D721Med (cell line): ENCODE results near the gene MUL1.
"Not testable (repeated sequence)": the region's sequence is repeated elsewhere in the genome, so short reads cannot be mapped to it uniquely, and the experiment has no call there.

Source experiments
- DNase-seq: peaks from one replicate; pipeline ENCODE4 v3.0.0; 2011; ENCODE audit warnings: low spot score; ENCODE audit not compliant: insufficient read length
- FAIRE-seq: peaks from 2 replicates; lab custom pipeline; 2011; peaks lifted over from hg19 to GRCh38; lab: Jason Lieb, UNC
- CTCF ChIP-seq: IDR thresholded peaks from 2 replicates; pipeline ENCODE4 v1.5.1; 2012; ENCODE audit warnings: mild to moderate bottlenecking, control low read depth; ENCODE audit not compliant: insufficient read depth; ENCODE audit errors: missing control alignments

Gene MUL1

GRCh38 chr1:20530306-20530705 lies 22.4 kb upstream of the MUL1 start:
- no peak for TF ChIP-seq CTCF
- no peak for DNase-seq
- FAIRE-seq, result no peak

- no peak for TF ChIP-seq CTCF
- DNase-seq (no peak), FAIRE-seq (no peak)
These were observed 20.3 kb upstream of the MUL1 start for GRCh38 chr1:20528221-20528620.

GRCh38 chr1:20526267-20526666 lies 18.3 kb upstream of the MUL1 start:
- no peak for FAIRE-seq
- no peak for TF ChIP-seq CTCF
- no peak for DNase-seq

GRCh38 chr1:20521960-20522861 lies 14.3 kb upstream of the MUL1 start:
- TF ChIP-seq CTCF, result peak; percentile 97
- FAIRE-seq, result no peak
- DNase-seq, result no peak

- not testable (repeated sequence) for DNase-seq, FAIRE-seq
These were observed 11.8 kb upstream of the MUL1 start for GRCh38 chr1:20519609-20520262.

- DNase-seq, result no peak
- TF ChIP-seq CTCF, result no peak
- no peak for FAIRE-seq
These were observed 3.8 kb upstream of the MUL1 start for GRCh38 chr1:20511518-20512428.

GRCh38 chr1:20508411-20508771 lies 440 bp upstream of the MUL1 start:
- no peak for FAIRE-seq
- DNase-seq, result no peak
- TF ChIP-seq CTCF, result no peak
